Type B pancreatic cell (in vitro differentiated cells): ENCODE measurements around the gene DCAF6. TPM values are rescaled to one million over a fixed set of nuclear protein-coding genes. Genes with fewer than 3 reads are reported as not detected.
A peak's percentile ranks its signal among the peaks of the same experiment; 100 is the strongest.

Experiments
- DNase-seq: peaks from one replicate; pipeline ENCODE4 v3.0.0; 2021; ENCODE audit warnings: mixed read lengths; ENCODE audit not compliant: unreplicated experiment; ENCODE audit errors: extremely low spot score
- H3K27ac Mint-ChIP-seq: 2 replicates; pipeline ENCODE4 v1.8.0; 2021; ENCODE audit warnings: mild to moderate bottlenecking, mixed read lengths
- H3K27me3 Mint-ChIP-seq: 2 replicates; pipeline ENCODE4 v1.8.0; 2021; ENCODE audit warnings: mixed read lengths
- H3K36me3 Mint-ChIP-seq: 2 replicates; pipeline ENCODE4 v1.8.0; 2021; ENCODE audit warnings: mixed read lengths
- H3K4me1 Mint-ChIP-seq: one replicate; pipeline ENCODE4 v1.8.0; 2021; ENCODE audit warnings: mixed read lengths; ENCODE audit not compliant: unreplicated experiment
- H3K4me3 Mint-ChIP-seq: 2 replicates; pipeline ENCODE4 v1.8.0; 2021; ENCODE audit warnings: mild to moderate bottlenecking, mixed read lengths
- H3K9me3 Mint-ChIP-seq: 2 replicates; pipeline ENCODE4 v1.8.0; 2021; ENCODE audit warnings: mixed read lengths
- total RNA-seq: library from RNA; stranded (reverse); gene quantifications from 2 replicates; pipeline ENCODE4 v1.2.1, GENCODE V29; 2021; ENCODE audit warnings: low replicate concordance
- TF ChIP-seq, protein P1 (sequence below): fragments of 200-600 bp; sonication (generic); conservative IDR thresholded peaks from 2 replicates; pipeline ENCODE4 v1.5.0; 2021; ENCODE audit warnings: antibody characterized with exemption, mild to moderate bottlenecking

The DCAF6 gene
- total RNA-seq, 1 donor from 2014 or later: 27.2 TPM

DNA sequence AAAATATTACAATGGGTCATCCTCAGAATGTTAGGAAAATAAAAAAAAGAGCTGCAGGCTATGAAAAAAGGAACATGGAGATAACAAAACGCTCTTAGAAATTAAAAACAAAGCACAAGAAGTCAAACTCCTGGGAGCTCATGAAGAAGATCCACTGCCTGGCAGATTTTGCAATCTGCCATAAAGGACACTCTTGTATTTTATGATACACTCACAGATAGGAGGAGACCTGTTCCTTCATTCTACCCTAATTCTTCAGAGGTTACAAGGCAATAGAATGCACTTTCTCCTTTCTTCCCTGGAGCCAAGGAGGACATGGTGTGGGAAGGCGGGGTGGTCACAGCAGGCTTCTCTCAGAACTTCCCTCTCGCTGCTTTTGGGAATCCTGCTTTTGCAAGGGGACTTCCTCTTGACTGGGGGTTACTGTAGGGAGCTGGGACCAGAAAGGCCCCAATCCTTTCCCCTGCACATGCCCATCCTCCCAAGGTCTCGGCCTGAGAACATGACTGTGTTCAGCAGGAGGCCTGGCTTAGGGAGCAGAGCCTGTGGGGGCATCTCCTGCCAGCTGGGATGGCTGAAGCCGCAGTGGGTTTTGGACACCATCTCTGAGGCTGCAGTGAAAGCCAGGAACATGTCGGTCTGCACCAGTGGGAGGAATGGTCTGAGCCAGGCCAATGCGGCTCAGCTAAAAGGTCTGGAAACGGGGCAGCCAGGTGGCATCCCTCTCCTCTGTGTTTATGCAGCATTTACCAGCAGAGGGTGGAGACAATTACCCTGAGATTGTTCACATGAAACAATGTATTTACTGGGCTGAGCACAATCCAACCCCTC lies 155.5 kb downstream of the DCAF6 start:
- Mint-ChIP-seq H3K4me1 (no peaks in the 10 kb centered on the region), H3K4me3 (no peak overlapping the region), H3K27ac (no peak overlapping the region), H3K27me3 (no peaks in the 10 kb centered on the region), H3K36me3 (peaks cover 26% of the 10 kb centered on the region), H3K9me3 (no peaks in the 10 kb centered on the region)
- TF ChIP-seq, protein P1, sequence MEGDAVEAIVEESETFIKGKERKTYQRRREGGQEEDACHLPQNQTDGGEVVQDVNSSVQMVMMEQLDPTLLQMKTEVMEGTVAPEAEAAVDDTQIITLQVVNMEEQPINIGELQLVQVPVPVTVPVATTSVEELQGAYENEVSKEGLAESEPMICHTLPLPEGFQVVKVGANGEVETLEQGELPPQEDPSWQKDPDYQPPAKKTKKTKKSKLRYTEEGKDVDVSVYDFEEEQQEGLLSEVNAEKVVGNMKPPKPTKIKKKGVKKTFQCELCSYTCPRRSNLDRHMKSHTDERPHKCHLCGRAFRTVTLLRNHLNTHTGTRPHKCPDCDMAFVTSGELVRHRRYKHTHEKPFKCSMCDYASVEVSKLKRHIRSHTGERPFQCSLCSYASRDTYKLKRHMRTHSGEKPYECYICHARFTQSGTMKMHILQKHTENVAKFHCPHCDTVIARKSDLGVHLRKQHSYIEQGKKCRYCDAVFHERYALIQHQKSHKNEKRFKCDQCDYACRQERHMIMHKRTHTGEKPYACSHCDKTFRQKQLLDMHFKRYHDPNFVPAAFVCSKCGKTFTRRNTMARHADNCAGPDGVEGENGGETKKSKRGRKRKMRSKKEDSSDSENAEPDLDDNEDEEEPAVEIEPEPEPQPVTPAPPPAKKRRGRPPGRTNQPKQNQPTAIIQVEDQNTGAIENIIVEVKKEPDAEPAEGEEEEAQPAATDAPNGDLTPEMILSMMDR: no peak
- no peak for DNase-seq

- Mint-ChIP-seq H3K27ac (no peak overlapping the region), H3K4me3 (no peak overlapping the region), H3K27me3 (no peaks in the 10 kb centered on the region), H3K36me3 (peaks cover 23% of the 10 kb centered on the region), H3K9me3 (no peaks in the 10 kb centered on the region), H3K4me1 (no peaks in the 10 kb centered on the region)
- TF ChIP-seq, protein P1: peak; percentile 17
- DNase-seq: no peak
Observed at GRCh38 chr1:168092566-168093355, 156.3 kb downstream of the DCAF6 start.

- Mint-ChIP-seq H3K27ac (no peak overlapping the region), H3K36me3 (peaks cover 20% of the 10 kb centered on the region), H3K4me1 (no peaks in the 10 kb centered on the region), H3K27me3 (no peaks in the 10 kb centered on the region), H3K9me3 (no peaks in the 10 kb centered on the region), H3K4me3 (no peak overlapping the region)
- DNase-seq: no peak
- TF ChIP-seq, protein P1: no peak
Observed at GRCh38 chr1:168093616-168094015, 157.1 kb downstream of the DCAF6 start.

GRCh38 chr1:168095476-168095875 lies 159.0 kb downstream of the DCAF6 start:
- TF ChIP-seq, protein P1: no peak
- Mint-ChIP-seq H3K27ac (no peak overlapping the region), H3K36me3 (peaks cover 22% of the 10 kb centered on the region), H3K4me3 (no peak overlapping the region), H3K27me3 (no peaks in the 10 kb centered on the region), H3K9me3 (no peaks in the 10 kb centered on the region), H3K4me1 (peaks cover 4% of the 10 kb centered on the region)
- no peak for DNase-seq

DNA sequence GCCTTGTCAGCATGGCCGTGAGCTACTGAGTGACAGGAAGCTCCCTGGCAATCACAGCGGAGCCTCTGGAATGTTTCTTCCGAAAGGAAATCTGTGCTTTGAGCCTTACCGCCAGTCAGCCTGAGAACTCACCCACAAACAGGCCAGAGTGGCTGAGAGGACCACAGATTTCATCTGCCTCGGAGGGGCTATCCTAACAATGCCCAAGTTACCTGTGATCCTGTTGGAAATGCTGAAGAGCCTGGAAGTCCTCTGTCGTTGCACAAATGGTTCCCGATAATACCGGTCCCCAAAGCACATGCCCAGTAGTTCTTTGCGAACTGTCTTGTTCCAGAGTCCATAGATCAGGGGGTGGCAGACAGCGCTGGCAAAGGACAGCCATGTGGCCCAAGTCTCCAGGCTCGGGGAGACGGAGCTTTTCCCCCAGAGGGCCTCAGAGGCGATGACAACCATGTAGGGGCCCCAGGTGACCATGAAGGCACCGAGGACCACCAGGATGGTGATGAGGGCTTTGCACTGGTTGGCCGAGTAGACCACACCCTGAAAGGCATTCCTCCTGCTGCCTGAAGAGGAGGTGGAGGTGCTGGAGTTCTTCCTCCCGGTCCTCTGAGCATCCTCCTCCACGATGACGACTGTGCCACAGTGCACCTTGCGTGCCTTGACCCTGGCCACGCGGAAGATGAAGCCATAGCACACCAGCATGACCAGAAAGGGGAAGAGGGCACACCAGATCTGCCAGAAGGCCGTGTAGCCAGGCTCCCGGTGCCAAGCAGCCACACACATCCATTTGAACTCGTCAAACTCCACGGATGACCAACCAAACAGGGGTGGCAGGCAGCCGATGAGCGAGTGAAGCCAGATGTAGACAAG lies 160.0 kb downstream of the DCAF6 start:
- no peak for DNase-seq
- Mint-ChIP-seq H3K27ac (no peak overlapping the region), H3K27me3 (no peaks in the 10 kb centered on the region), H3K36me3 (peaks cover 22% of the 10 kb centered on the region), H3K9me3 (no peaks in the 10 kb centered on the region), H3K4me1 (peaks cover 4% of the 10 kb centered on the region), H3K4me3 (no peak overlapping the region)
- TF ChIP-seq, protein P1: no peak
